Measurements from ENCODE around the gene CSRP1. TPM values are rescaled to one million over a fixed set of nuclear protein-coding genes. Genes with fewer than 3 reads are reported as not detected.
"Not testable (repeated sequence)": the region's sequence is repeated elsewhere in the genome, so short reads cannot be mapped to it uniquely, and the experiment has no call there.

The CSRP1 gene
- total RNA-seq, 1 donor from 2014 or later = 256 TPM

DNA sequence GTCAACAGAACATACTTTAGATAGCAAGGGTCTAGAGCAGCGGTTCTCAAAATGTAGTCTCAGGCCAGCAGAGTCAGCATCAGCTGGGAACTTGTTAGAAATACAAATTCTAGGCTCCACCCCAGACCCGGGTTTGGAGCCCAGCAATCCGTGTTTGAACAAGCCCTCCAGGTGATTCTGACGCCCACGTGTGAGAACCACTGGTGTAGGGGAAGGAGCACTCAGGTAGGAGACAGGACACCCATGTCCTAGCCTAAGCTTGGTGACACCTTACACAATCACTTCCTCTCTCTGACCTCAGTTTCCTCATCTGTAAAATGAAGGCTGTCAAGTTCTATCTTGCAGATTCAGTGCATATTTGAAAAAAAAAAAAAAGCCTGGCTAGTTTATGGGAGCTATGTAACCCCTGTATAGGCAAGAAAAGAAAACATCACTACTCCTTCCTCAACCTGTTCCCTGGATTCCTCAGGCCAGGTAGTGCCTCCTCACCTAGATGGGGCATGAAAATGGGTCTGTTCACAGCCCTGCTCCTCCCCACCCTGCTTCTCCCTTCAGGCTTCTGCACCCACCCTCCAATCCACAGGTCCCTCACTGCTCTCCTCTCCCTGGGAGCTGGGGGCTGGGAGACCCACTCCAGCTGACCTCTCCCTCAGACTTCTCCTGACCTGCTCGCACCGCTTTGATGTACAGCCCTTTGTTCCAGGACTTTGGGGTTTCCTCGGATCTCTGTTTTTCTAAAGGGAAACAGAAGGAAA lies 30.8 kb downstream of the CSRP1 start:
- DNase-seq = no peak

DNA sequence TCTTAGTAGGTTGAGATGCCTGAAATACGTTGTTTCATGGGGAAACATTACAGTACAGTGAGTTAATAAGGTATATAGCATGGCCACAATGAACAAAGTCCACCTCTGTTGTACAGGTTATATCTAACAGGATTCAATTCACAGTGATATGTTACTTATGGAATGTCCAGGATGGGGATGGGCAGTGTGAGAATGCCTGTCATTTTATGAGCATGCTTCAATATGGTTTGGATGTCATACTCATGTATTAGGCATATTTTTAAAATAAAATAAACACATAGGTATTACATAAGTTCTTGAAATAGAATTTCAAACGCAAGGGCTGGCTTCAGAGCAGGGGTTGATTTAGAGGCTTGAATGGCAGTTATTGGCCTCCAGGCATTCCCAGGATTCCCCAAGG lies 31.8 kb downstream of the CSRP1 start:
- DNase-seq = no peak

DNA sequence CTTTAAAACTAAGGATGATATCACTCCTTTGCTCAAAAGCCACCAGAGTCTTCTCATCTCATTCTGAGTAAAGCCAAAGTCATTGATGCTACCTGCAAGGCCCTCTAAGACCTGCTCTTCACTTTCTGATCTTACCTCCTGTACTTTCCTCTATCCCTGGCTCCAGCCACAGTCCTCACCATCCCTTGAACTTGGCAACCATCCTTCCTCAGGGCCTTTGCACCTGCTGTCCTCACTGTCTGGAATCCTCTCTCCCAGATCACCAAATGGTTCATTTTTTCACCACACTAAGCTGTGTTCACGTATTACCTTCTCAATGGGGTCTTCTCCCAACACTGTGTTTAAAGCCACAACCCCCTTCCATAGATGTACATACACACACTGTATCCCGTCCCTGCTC lies 33.6 kb downstream of the CSRP1 start:
- DNase-seq = no peak

DNA sequence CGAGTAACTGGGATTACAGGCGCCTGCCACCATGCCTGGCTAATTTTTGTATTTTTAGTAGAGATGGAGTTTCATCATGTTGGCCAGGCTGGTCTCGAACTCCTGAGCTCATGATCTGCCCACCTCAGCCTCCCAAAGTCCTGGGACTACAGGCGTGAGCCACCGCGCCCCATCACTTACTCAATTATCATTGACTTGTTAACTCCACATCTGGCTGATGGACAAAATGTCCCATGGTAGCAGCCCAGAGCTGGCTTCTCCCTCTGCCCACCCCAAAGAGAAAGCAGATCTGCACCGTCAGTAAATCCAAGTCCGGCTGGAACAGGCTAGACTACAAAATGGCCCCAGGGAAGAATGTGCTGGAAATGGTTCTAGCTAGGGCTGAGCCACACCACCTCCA lies 34.6 kb downstream of the CSRP1 start:
- not testable (repeated sequence) for DNase-seq

DNA sequence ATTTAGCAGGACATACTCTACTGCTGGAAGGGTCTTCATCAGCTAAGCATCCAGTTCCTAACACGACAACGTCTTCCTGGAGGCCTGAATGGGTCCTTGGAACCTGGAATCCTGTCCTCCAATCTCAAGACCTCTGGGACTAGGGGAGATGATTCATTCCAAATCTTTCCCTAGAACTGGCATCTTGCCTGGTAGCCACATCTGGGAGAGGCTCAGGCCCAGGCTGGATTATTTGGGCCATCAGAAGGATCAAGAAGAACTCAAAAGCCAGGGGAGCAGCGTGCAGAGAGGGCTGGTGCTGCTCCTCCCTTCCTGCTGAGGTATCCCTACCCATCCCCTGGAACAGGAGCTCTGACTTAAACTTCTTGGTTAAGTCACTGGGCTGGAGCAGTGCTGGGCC lies 35.2 kb downstream of the CSRP1 start:
- DNase-seq = no peak

DNA sequence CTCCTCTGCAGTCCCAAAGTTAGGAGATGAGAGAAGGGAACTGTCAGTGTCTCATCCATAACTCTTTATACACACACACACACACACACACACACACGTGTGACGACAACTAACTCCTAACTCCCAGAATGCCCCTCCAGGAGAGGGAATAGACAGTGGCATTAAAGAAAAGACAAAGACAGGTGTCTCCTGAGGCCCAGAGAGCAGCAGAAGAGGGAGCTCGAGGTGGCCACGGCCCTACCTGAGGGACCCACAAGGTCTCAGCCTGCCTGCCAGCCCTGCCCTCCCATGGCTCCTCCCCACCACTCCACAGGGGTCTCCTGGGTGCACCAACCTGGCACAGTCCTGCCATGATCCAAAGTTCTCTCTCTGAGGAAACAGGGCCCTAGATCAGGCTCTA lies 36.3 kb downstream of the CSRP1 start:
- DNase-seq = no peak

DNA sequence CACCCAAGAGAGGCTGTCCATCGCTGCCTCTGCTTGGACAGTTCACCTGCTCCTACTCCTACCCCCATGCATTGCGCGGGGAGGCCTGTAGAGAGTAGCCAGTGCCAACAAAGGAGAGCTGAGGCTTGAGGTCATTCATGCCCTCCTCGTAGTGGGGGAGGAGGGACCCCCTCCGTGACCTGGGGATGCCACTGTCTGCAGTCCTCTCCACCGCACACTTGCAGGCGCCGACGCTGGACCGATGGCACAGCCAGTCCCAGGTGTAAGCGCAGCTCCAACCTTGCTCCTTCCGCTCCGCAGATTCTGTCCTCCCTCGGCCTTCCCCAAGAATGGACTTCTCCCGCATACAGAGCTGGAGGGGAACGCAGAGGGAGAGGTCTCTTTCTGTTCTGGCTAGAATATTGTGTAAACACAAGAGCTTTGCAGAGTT lies 37.3 kb downstream of the CSRP1 start:
- no peak for DNase-seq

DNA sequence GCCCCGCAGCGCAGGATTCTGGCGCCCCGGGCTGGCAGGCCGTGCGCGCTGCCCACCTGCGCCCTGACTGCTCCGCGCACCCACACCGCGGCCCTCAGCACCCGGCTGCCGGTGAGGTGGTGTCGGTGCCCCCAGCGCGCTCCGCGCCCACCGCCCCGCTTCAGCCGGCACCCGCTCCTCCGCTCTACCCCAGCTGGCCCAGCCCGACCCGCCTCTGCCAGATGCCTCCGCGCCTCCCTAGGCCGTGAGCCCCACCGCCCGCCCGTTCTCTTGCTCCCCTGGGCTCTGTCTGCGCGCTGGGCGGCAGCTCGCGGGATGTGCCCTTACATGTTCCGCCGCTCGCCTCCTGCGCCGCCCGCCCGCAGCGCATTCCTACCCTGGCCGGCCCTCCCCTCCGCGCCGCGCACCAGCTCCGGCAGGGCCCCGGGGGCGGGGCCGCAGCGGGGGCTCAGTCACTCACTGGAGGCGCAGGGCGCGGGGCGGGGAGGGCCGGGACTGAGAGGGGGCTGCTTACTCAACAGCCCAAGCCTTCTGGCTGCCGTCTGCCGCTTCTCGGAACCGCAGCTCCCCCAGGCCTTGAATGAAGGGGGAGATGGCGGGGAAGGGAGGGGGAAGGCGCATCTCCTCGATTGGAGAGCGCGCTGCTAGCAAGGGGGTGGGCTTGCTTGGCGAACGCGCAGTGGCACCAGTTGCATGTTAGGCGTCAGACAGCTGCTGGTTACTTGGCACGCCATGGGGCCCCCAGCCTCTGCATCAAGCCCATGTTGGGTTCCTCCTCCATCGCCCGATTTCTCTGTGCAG lies 37.9 kb downstream of the CSRP1 start, which contains the start of gene PHLDA3:
TSS of gene PHLDA3 (minus strand) at position 345 of the 801 bp plus-strand sequence. CDS start 402 bp downstream, outside the sequence.
- peak; percentile 86 for DNase-seq

DNA sequence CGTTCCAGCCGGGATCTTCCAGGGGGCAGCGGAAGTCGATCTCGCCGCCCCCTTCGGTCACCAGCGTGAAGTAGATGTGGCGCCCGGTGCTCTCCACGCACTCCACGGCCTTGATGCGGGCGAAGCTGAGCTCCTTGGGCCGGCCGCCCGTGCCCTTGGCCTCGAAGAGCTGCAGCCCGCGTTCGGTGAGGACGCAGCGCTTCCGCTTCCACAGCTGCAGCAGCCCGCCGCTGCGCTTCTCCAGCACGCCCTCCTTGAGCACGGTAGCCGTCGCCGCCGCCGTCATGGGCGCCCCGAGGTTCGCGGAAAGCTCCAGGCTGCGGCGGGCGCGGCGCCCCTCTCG lies 38.5 kb downstream of the CSRP1 start:
- peak; percentile 65 for DNase-seq

DNA sequence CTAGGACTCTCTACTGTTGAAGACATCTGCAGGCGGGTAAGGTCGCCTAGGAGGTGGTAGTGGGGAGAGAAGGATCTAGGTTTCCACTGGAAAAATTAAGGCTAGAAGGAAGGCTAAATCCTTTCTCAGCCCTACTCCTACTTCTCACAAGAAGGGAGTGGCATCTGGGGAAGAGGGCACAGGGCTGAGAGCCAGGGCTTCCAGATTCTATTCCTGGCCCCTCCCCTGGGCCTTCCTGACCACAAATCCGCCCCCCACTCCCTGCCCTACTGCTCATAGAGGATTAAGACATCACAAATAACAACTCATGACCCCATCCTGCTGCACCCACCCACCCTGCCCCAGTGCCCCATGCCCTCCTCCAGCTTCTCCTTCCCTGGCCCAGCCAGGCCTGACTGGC lies 40.4 kb downstream of the CSRP1 start:
- no peak for DNase-seq

DNA sequence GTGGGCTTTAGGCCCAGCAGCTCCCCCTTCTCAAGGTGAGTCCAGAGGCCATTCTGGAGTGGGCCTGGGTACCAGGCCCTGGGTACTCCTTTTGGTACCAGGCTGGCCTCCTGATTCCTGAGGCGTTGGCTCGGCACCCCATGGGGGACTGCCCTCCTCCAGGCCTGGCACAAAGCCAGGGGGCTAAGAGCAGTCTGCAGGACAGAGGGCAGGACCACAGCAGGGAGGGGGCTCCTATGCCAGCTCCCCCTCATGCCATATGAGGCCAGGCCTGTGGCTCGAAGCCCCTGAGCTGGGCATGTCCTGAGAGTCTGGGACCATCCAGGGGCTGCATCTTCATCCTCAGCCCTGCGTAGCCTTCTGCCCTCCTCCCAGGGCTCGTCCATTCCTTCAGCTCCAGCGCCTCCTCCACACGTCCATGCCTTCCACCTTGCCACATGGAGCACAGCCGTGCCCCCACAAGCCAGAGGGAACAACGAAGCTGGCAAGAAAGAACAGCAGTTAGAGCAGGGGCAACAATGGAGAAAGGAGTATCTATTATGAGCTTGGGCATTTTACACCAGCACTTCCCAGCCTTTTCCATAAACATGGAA lies 41.1 kb downstream of the CSRP1 start:
- no peak for DNase-seq

DNA sequence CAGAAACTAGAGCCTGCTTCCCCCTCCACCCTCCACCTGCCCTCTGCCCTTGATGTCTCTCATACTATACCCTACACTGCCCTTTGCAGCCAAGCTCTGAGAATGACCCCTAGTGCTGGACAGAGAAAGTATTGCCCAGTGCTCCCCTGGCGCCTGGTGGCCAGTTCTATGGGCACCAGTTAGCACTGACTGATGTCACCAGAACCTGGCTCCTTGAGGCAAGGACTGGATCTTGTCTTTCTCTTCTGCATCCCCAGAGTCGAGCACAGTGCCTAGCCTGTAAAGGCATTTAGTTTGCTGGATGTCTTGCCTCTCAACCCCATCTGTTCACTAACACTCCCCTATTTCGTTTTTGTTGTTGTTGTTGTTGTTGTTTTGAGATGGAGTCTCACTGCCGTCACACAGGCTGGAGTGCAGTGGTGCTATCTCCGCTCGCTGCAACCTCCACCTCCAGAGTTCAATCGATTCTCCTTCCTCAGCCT lies 43.8 kb downstream of the CSRP1 start:
- DNase-seq = peak; percentile 58

DNA sequence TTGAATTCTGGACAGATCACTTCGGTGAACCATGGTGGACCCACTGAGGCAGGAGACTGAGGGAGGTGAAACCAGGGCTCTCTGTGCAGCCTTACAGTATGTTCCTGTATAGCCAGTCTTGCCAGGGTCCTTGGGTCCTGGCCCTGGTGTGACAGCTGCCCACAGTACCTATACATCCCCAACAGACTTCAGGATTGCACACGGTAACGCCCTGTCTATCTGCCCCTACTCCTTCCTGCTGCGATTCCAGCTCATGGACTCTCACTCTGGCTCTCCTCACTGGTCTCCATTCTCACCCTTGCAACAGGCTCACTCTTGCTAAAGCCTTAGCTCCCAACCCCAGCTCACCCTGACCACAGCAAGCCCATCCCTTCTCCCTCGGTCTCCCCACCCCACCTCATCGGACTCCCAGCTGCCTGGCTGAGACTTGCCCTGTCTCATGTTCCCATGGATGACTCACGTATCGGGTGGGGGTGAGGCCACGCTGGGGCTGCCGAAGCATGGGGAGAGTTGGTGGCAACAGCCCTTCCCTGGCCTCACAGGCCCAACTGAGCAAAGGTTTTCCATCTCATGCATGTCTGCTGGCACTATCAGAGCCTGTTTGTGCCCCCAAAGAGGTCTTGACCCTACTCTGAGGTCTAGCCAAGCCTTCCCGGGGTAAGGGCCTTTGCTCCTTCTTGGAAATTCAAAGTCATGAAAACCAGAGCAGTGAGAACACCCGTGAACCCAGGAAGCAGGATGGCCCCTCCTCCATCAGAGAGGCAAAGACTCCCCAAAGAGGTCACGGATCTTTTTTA lies 45.1 kb downstream of the CSRP1 start:
- peak; percentile 83 for DNase-seq

DNA sequence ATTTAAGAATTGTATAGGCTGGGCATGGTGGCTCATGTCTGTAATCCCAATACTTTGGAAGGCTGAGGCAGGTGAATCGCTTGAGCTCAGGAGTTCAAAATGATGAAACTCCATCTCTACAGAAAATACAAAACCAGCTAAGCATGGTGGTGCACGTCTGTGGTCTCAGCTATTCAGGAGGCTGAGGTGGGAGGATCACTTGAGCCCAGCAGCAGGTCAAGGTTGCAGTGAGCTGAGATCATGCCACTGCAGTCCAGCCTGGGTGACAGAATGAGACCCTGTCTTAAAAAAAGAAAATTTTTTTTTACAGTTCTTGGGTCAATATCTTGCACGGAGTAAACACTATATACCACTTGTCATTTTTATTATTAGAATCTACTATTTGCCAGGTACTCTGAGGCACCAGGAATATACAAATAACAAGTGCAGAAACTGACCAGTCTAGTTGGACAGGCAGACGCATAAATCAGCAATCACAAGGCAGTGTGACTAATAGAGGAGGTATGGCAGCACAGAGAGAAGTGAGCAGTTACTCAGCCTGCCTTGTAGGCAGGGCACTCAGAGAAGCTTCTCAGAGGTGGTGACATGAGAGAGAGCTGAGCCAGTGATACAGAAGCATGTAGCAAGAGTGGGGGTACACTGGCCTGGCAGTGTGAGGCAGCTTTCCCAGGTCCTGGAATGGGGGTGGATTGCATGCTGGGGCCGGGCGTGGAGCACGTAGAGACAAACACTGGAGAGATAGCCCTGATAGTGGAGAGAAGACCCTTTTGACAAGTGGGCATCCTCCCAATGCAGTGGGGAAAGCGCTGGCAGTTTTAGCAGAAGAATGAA lies 45.9 kb downstream of the CSRP1 start:
- DNase-seq = peak; percentile 89

DNA sequence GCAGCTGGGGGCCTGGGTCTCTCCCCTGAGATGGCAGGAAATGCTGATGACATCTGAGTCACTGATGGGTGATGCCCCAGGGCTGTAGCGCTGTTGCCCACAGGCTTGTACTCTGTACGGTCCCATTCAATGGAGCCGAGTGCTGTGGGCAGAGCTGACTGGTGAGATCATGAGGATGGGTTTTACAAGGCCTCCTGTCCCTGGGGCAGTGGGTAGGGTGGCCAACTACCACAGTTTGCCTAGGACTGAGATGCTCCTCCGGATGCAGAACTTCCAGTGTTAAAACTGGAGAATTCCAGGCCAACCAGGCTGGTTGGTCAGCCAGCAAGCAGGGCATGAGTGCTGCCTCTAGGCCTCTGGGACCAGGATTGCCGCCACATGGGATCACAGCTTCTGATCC lies 47.1 kb downstream of the CSRP1 start:
- DNase-seq = no peak

DNA sequence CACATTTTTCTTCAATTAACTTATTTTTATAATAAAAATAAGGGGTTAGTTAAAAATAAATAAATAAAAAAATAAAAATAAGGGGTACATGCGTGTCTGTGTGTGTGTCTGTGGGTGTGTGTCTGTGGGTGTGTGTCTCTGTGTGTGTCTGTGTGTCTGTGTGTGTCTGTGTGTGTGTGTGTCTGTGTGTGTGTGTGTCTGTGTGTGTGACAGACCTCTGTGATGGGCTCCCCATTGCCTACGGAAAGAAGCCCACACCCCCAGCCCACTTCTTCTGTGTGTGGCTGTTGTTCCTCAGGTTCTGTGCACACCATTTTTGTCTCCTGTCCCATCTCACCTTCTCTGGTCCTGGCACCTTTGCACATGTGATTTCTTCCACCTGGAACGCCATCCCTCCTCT lies 47.9 kb downstream of the CSRP1 start:
- no peak for DNase-seq

DNA sequence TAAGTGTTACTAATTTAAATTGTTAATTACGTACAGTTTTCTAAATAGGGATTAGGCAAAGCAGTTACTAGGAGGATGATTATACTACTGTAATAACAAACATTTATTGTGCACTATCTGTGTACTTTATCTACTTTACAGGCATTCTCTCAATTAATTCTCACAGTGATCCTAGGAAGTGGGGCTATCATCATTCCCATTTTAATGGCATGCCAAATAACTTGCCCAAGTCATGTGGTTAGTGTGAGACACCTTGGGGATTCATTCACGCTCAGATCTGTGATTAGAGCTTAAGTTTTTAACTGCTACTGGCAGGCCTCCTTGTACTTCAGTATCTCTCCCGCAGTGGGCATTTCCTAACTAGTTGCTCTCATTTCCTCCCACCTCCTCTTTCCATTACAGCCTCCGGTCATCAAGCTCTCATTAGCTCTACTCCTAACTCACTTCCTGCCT lies 49.4 kb downstream of the CSRP1 start:
- peak; percentile 30 for DNase-seq

DNA sequence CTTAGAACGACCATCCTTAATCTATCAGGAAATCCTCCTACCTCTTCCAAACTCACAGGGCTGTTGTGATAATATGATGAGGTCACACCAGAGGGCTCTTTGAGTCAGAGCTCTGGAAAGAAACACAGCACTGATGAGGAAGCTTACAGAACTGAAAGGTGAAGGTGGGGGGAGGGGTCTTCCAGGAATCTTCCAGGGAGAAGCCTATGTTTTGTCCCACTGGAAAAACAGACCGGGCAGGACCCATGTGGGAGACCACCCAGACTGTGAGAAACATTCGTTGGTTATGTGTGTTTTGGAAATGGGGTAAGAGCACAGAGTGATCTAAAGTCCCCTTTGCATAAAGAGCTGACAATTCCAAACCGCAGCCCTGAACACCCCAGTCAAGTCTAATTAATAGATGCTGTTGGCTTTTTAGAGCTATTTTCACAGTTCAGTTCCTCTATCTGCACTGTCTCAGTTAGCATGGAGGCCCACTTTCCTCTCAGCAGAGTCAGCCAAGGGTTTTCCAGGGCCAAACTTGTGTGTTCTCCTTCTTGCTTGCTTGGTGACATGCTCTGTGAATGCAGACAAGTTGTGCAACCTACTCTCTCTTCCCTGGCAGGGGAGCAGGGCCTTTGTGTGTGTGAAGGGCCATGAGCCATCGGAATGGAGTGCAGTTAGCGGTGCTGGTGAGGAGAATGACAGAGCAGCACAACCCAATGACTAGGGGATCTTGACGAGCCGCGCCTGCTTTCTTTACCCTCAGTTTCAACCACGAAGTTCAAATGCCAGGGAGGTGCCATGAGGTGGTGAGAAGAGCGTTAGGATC lies 50.2 kb downstream of the CSRP1 start:
- peak; percentile 63 for DNase-seq

DNA sequence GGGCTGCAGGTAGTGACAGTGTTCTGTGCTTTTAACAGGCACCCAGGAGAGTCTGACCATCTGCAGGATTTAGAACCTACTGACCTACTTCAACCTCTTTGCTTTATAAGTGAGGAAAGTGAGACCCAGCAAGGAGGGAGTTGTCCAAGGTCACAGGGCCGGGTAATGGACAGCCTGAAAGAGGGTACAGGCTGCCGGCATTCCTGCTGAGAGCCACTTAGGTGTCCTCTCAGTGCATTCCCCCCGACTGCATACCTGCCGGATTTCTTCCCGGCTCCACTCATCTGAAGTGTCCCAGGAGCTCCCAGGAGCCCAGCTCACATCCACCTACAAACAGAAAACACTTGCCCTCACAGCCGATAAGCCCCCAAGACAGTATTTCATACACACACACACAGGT lies 51.8 kb downstream of the CSRP1 start:
- DNase-seq = no peak

DNA sequence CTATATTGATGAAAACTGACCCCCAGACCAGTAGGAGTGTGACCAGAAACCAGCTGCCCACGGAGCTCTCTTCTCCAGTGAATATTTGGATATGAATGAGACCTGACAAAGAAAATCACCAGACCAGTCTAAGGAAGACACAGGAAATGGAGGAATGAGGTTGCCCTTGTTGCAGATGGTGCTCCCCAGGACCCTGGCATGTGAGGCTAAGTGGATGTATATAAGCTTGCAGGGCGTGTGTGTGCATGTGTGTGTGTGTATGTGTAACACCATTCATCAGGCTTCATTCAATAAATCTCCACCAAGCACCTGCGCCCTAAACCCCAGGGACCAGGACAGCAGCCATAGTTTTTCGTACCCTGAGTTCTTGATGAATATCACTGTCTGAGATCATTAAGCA lies 52.3 kb downstream of the CSRP1 start:
- DNase-seq = no peak

DNA sequence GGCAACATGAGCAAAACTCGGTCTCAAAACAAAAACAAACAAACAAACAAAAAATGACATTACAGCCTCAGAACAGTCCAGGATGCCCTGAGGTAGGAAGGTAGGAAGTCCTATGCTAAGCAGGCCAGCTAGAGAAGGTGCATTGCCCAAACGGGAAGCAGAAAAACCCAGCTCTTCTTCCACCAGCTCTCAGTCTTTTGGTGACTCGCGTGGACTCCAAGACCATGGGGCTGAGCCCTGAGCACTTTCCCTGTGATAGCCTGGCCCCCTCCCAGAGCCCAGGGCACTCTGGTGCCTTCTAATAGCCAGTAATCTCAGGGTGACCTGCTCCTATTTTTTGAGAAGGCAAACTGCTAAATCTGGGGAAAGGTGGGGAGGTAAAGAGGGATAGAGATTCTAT lies 54.1 kb downstream of the CSRP1 start:
- no peak for DNase-seq
